HepG2 (cell line): ENCODE measurements around the gene PDCD1LG2. TPM values are rescaled to one million over a fixed set of nuclear protein-coding genes. Genes with fewer than 3 reads are reported as not detected.

Experiments used
- GZF1 ChIP-seq: sonication (generic); formaldehyde crosslinking; IDR thresholded peaks from 2 replicates; pipeline ENCODE4 v1.5.1; 2020; ENCODE audit warnings: mild to moderate bottlenecking, missing genetic modification reagents
- NAIF1 ChIP-seq: sonication (generic); formaldehyde crosslinking; IDR thresholded peaks from 2 replicates; pipeline ENCODE4 v1.5.0; 2020; ENCODE audit warnings: mild to moderate bottlenecking, missing genetic modification reagents, borderline replicate concordance
- NFE2 ChIP-seq: sonication (generic); formaldehyde crosslinking; IDR thresholded peaks from 2 replicates; pipeline ENCODE4 v1.4.0; 2020; ENCODE audit warnings: missing genetic modification reagents
- POLR2A ChIP-seq, 2 experiments: IDR thresholded peaks; 2 replicates each; pipeline ENCODE4 v1.6.1; 2011; ENCODE audit warnings: low read depth in 2 of 2, low read length in 2 of 2, mild to moderate bottlenecking in 1 of 2, moderate library complexity in 1 of 2; ENCODE audit not compliant: insufficient read depth in 1 of 2
- RORA ChIP-seq: sonication (generic); formaldehyde crosslinking; IDR thresholded peaks from 2 replicates; pipeline ENCODE4 v1.5.0; 2020; ENCODE audit warnings: mild to moderate bottlenecking, missing genetic modification reagents, moderate library complexity
- RXRB ChIP-seq: IDR thresholded peaks from 2 replicates; pipeline ENCODE4 v1.6.1; 2016; ENCODE audit warnings: borderline replicate concordance, missing genetic modification reagents, missing compliant biosample characterization
- ZBTB42 ChIP-seq: sonication (generic); formaldehyde crosslinking; IDR thresholded peaks from 2 replicates; pipeline ENCODE4 v1.5.0; 2020; ENCODE audit warnings: mild to moderate bottlenecking, missing genetic modification reagents
- ZNF317 ChIP-seq: sonication (generic); formaldehyde crosslinking; IDR thresholded peaks from 2 replicates; pipeline ENCODE4 v1.5.0; 2020; ENCODE audit warnings: mild to moderate bottlenecking, missing genetic modification reagents
- ZNF644 ChIP-seq: IDR thresholded peaks from 2 replicates; pipeline ENCODE4 v1.6.1; 2016; ENCODE audit warnings: low read depth
- ZNF7 ChIP-seq: IDR thresholded peaks from 2 replicates; pipeline ENCODE4 v1.6.1; 2016; ENCODE audit warnings: missing biosample characterization, missing genetic modification reagents
- ZNF776 ChIP-seq: sonication (generic); formaldehyde crosslinking; IDR thresholded peaks from 2 replicates; pipeline ENCODE4 v1.4.0; 2020; ENCODE audit warnings: mild to moderate bottlenecking, missing genetic modification reagents
- polyA plus RNA-seq, 8 experiments: library from polyadenylated mRNA; depleted of rRNA in 3 of 8; stranded (reverse) in 7 of 8; unstranded in 1 of 8; fragments of >200 nt; fragmentation: Illumina TruSeq in 4 of 8; extraction: Trizol in 4 of 8; gene quantifications; 2 replicates each; pipeline versions ENCODE4 v1.2.1 to v1.2.3, GENCODE V29; 2011 to 2016; ENCODE audit warnings: low read depth in 4 of 8, missing spikeins in 1 of 8, mixed read lengths in 1 of 8; ENCODE audit not compliant: insufficient read depth in 1 of 8
- total RNA-seq, 5 experiments: library from RNA; depleted of rRNA; stranded (reverse); fragments of >200 nt; fragmentation: Illumina TruSeq; extraction: Trizol; gene quantifications; 2 replicates each; pipeline ENCODE4 v1.2.3, GENCODE V29; 2016; ENCODE audit warnings: low read depth in 1 of 5
- TF ChIP-seq, protein P1 (sequence below): fragments of 450-650 bp; IDR thresholded peaks from 2 replicates; pipeline ENCODE4 v1.6.1; 2017; ENCODE audit warnings: mild to moderate bottlenecking
- TF ChIP-seq, protein P2 (sequence below): IDR thresholded peaks from 2 replicates; pipeline ENCODE4 v1.6.1; 2018; ENCODE audit warnings: missing genetic modification reagents
- TF ChIP-seq, protein P3 (sequence below): sonication (generic); formaldehyde crosslinking; IDR thresholded peaks from 2 replicates; pipeline ENCODE4 v1.5.1; 2020; ENCODE audit warnings: mild to moderate bottlenecking, moderate library complexity, missing genetic modification reagents
- TF ChIP-seq, protein P4 (sequence below): sonication (generic); formaldehyde crosslinking; IDR thresholded peaks from 2 replicates; pipeline ENCODE4 v1.4.0; 2020; ENCODE audit warnings: mild to moderate bottlenecking, missing genetic modification reagents
- TF ChIP-seq, protein P5 (sequence below): sonication (generic); formaldehyde crosslinking; IDR thresholded peaks from 2 replicates; pipeline ENCODE4 v1.4.0; 2020; ENCODE audit warnings: mild to moderate bottlenecking, missing genetic modification reagents
- TF ChIP-seq, protein P6 (sequence below): sonication (generic); formaldehyde crosslinking; IDR thresholded peaks from 2 replicates; pipeline ENCODE4 v1.4.0; 2020; ENCODE audit warnings: missing genetic modification reagents, borderline replicate concordance

PDCD1LG2 gene
- total and polyA plus RNA-seq, 2 of the 13 experiments (the other 11 are each of a cell fraction or from before 2014, with no cell fraction given): not detected

DNA sequence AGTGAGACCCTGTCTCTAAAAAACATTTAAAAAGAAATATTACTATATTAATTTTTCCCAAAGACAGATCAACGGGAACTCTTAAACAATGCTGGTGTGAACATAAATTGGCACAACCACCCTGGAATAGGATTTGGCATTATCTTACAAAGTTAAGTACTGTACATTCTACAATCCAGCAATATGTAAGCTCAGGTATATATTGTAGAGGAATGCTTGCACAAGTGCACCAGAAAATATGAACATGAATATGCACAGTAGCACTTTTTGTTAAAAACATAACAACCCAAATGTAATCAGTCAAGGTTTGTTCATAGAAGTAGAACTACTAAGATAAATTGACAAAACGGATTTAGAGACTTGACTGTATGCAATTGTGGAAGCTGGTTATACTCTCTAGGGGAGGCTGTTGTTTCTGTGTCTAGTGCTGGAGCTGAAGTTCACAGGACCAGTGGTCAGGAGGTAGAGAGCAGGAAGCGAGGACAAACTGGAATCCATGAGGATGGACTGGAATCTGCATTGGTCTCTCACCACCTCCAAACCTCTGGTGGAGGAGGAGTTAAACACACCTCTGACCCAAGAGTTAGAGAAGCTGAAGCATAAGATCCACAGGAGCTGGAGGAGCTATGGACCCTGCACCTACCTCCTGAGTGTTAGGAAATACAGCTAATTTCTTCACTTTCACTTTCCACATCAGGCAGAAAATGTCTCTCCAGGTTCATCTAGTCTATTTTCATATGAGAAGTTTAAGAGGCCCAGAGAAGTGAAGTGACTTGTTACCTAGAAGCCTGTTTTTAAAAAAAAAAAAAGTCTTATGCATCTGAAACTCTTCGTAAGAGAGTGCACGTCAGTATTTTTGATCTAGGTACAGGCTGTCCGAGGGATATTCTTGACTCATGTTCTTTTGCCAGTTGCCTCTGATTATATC lies 98.2 kb downstream of the PDCD1LG2 start (continued):
- TF ChIP-seq, protein P1, sequence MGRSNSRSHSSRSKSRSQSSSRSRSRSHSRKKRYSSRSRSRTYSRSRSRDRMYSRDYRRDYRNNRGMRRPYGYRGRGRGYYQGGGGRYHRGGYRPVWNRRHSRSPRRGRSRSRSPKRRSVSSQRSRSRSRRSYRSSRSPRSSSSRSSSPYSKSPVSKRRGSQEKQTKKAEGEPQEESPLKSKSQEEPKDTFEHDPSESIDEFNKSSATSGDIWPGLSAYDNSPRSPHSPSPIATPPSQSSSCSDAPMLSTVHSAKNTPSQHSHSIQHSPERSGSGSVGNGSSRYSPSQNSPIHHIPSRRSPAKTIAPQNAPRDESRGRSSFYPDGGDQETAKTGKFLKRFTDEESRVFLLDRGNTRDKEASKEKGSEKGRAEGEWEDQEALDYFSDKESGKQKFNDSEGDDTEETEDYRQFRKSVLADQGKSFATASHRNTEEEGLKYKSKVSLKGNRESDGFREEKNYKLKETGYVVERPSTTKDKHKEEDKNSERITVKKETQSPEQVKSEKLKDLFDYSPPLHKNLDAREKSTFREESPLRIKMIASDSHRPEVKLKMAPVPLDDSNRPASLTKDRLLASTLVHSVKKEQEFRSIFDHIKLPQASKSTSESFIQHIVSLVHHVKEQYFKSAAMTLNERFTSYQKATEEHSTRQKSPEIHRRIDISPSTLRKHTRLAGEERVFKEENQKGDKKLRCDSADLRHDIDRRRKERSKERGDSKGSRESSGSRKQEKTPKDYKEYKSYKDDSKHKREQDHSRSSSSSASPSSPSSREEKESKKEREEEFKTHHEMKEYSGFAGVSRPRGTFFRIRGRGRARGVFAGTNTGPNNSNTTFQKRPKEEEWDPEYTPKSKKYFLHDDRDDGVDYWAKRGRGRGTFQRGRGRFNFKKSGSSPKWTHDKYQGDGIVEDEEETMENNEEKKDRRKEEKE: no peak
- no peak for TF ChIP-seq ZBTB42 (CRISPR knock-in tag)
- no peak for TF ChIP-seq RORA (CRISPR knock-in tag)
- 0 out of 2 replicates have a peak, but pooled peaks have one; percentile 11 for TF ChIP-seq RXRB (CRISPR knock-in tag)
- TF ChIP-seq GZF1 (CRISPR knock-in tag): no peak
- TF ChIP-seq, protein P2, sequence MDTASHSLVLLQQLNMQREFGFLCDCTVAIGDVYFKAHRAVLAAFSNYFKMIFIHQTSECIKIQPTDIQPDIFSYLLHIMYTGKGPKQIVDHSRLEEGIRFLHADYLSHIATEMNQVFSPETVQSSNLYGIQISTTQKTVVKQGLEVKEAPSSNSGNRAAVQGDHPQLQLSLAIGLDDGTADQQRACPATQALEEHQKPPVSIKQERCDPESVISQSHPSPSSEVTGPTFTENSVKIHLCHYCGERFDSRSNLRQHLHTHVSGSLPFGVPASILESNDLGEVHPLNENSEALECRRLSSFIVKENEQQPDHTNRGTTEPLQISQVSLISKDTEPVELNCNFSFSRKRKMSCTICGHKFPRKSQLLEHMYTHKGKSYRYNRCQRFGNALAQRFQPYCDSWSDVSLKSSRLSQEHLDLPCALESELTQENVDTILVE (CRISPR knock-in tag): no peak
- TF ChIP-seq NFE2 (CRISPR knock-in tag): no peak
- TF ChIP-seq, protein P3, sequence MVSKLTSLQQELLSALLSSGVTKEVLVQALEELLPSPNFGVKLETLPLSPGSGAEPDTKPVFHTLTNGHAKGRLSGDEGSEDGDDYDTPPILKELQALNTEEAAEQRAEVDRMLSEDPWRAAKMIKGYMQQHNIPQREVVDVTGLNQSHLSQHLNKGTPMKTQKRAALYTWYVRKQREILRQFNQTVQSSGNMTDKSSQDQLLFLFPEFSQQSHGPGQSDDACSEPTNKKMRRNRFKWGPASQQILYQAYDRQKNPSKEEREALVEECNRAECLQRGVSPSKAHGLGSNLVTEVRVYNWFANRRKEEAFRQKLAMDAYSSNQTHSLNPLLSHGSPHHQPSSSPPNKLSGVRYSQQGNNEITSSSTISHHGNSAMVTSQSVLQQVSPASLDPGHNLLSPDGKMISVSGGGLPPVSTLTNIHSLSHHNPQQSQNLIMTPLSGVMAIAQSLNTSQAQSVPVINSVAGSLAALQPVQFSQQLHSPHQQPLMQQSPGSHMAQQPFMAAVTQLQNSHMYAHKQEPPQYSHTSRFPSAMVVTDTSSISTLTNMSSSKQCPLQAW: 0 out of 2 replicates have a peak, but pooled peaks have one; percentile 23
- TF ChIP-seq ZNF317 (CRISPR knock-in tag): 0 out of 2 replicates have a peak, but pooled peaks have one; percentile 32
- TF ChIP-seq ZNF644 (CRISPR knock-in tag): 0 out of 2 replicates have a peak, but pooled peaks have one; percentile 23
- no peak for TF ChIP-seq NAIF1
- no peak for TF ChIP-seq ZNF776 (CRISPR knock-in tag)
- no peak for TF ChIP-seq POLR2A (IDR thresholded peaks at IDR 0.05; ENCODE audit: insufficient read depth in 1 of 2, low read depth in 2 of 2, low read length in 2 of 2)
- TF ChIP-seq, protein P4, sequence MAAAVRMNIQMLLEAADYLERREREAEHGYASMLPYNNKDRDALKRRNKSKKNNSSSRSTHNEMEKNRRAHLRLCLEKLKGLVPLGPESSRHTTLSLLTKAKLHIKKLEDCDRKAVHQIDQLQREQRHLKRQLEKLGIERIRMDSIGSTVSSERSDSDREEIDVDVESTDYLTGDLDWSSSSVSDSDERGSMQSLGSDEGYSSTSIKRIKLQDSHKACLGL: no peak
- TF ChIP-seq, protein P5, sequence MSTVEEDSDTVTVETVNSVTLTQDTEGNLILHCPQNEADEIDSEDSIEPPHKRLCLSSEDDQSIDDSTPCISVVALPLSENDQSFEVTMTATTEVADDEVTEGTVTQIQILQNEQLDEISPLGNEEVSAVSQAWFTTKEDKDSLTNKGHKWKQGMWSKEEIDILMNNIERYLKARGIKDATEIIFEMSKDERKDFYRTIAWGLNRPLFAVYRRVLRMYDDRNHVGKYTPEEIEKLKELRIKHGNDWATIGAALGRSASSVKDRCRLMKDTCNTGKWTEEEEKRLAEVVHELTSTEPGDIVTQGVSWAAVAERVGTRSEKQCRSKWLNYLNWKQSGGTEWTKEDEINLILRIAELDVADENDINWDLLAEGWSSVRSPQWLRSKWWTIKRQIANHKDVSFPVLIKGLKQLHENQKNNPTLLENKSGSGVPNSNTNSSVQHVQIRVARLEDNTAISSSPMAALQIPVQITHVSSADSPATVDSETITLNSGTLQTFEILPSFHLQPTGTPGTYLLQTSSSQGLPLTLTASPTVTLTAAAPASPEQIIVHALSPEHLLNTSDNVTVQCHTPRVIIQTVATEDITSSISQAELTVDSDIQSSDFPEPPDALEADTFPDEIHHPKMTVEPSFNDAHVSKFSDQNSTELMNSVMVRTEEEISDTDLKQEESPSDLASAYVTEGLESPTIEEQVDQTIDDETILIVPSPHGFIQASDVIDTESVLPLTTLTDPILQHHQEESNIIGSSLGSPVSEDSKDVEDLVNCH (CRISPR knock-in tag): no peak
- TF ChIP-seq, protein P6, sequence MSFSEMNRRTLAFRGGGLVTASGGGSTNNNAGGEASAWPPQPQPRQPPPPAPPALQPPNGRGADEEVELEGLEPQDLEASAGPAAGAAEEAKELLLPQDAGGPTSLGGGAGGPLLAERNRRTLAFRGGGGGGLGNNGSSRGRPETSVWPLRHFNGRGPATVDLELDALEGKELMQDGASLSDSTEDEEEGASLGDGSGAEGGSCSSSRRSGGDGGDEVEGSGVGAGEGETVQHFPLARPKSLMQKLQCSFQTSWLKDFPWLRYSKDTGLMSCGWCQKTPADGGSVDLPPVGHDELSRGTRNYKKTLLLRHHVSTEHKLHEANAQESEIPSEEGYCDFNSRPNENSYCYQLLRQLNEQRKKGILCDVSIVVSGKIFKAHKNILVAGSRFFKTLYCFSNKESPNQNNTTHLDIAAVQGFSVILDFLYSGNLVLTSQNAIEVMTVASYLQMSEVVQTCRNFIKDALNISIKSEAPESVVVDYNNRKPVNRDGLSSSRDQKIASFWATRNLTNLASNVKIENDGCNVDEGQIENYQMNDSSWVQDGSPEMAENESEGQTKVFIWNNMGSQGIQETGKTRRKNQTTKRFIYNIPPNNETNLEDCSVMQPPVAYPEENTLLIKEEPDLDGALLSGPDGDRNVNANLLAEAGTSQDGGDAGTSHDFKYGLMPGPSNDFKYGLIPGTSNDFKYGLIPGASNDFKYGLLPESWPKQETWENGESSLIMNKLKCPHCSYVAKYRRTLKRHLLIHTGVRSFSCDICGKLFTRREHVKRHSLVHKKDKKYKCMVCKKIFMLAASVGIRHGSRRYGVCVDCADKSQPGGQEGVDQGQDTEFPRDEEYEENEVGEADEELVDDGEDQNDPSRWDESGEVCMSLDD (CRISPR knock-in tag): no peak
- TF ChIP-seq ZNF7 (CRISPR knock-in tag): no peak
